Transverse colon (tissue), 4 donors: ENCODE measurements around the gene KRTAP5-4. TPM values are rescaled to one million over a fixed set of nuclear protein-coding genes. Genes with fewer than 3 reads are reported as not detected.

Experiments
- DNase-seq: peaks from one replicate; pipeline ENCODE4 v3.0.0-alpha.2; 2019
- H3K27ac ChIP-seq, 4 donors: fragments of 200-600 bp; sonication (generic); 2 replicates each; pipeline ENCODE4 v1.5.1; 2016 to 2018; ENCODE audit warnings: inconsistent platforms in 4 of 4
- H3K27me3 ChIP-seq: fragments of 200-600 bp; sonication (generic); 2 replicates; pipeline ENCODE4 v1.5.1; 2017; ENCODE audit warnings: inconsistent platforms
- H3K36me3 ChIP-seq, 4 donors: fragments of 200-600 bp; sonication (generic); 2 replicates each; pipeline ENCODE4 v1.5.1; 2017 to 2019; ENCODE audit warnings: inconsistent platforms in 4 of 4
- H3K4me1 ChIP-seq, 4 donors: fragments of 200-600 bp; sonication (generic); 2 replicates each; pipeline ENCODE4 v1.5.1; 2017 to 2020; ENCODE audit warnings: inconsistent platforms in 4 of 4
- H3K4me3 ChIP-seq, 4 donors: fragments of 200-600 bp; sonication (generic); 1 replicate in 1 of 4; 2 replicates in 3 of 4; pipeline versions ENCODE4 v1.5.1 to v1.6.1; 2017 to 2019; ENCODE audit warnings: inconsistent platforms in 4 of 4
- H3K9me3 ChIP-seq, 2 donors: fragments of 200-600 bp; sonication (generic); 2 replicates each; pipeline ENCODE4 v1.5.1; 2017 to 2019; ENCODE audit warnings: inconsistent platforms in 2 of 2
- CTCF ChIP-seq, 5 experiments: fragments of 200-600 bp in 3 of 5; fragments of 450-650 bp in 2 of 5; sonication (generic) in 3 of 5; IDR thresholded peaks; 1 replicate in 2 of 5; 2 replicates in 3 of 5; pipeline ENCODE4 v1.5.1; 2016 to 2017; ENCODE audit warnings: antibody characterized with exemption in 5 of 5, inconsistent platforms in 3 of 5, mild to moderate bottlenecking in 2 of 5, moderate library complexity in 1 of 5
- EP300 ChIP-seq: sonication (generic); formaldehyde crosslinking; IDR thresholded peaks from one replicate; pipeline ENCODE4 v1.6.1; 2017; ENCODE audit warnings: antibody characterized with exemption, low read depth
- POLR2A ChIP-seq: fragments of 450-650 bp; IDR thresholded peaks from one replicate; pipeline ENCODE4 v1.6.1; 2016; ENCODE audit warnings: antibody characterized with exemption, mild to moderate bottlenecking, moderate library complexity
- POLR2AphosphoS5 ChIP-seq, 3 donors: sonication (generic); formaldehyde crosslinking; IDR thresholded peaks; one replicate each; pipeline ENCODE4 v1.6.1; 2016; ENCODE audit warnings: antibody characterized with exemption in 3 of 3
- WGBS, 2 donors: methylation state at CpG; one replicate each; pipeline ENCODE4 v1.1.5; 2018; ENCODE audit warnings: low coverage in 1 of 2; 5-methylcytosine and 5-hydroxymethylcytosine counted together
- in situ Hi-C, 4 donors: fragments of 200-750 bp; cut with MboI; loops; one replicate each; pipeline versions ENCODE4 v1.15.0 to v1.15.1; 2017; ENCODE audit warnings: low sequenced_read_pairs in 3 of 4, low pct_ligation_motif_present in 1 of 4, low pct_unique_long_range_greater_than_20kb in 1 of 4
- intact Hi-C: fragments of 100-400 bp; cut with DNase I; formaldehyde crosslinking; loops from one replicate; pipeline ENCODE4 v1.15.1; 2023; ENCODE audit warnings: low total_unique reads
- total RNA-seq, 4 donors: library from RNA; depleted of rRNA; stranded (reverse); fragments of >200 nt; gene quantifications; one replicate each; pipeline ENCODE4 v1.1.0, GENCODE V29; 2016

KRTAP5-4 gene
- total RNA-seq, 4 donors from 2014 or later: not detected

- intact Hi-C loops (loop anchor here (5.0 kb wide), 1 partner anchor 179 kb away; the partner anchor contains the start of gene SYT8), in situ Hi-C loops (loop anchor here in 1 of 4 donors (10.0 kb wide), 1 partner anchor 501 kb away; no protein-coding TSS in a partner anchor)
- no peak for TF ChIP-seq EP300
- no peak for TF ChIP-seq POLR2AphosphoS5 (IDR thresholded peaks at IDR 0.05)
- TF ChIP-seq POLR2A: no peak
- no peak for TF ChIP-seq CTCF (IDR thresholded peaks at IDR 0.05)
- peaks cover 0 to 3% (median 0%) of the 10 kb centered on the region in 4 donors for H3K4me1 ChIP-seq
- H3K9me3 ChIP-seq: no peaks in the 10 kb centered on the region
- no peak for DNase-seq
- no peak overlapping the region for H3K4me3 ChIP-seq
- 80 to 84% methylated on average over 5 to 14 of the region's 14 CpGs for WGBS, 2 donors
- H3K27ac ChIP-seq: no peak overlapping the region
- no peaks in the 10 kb centered on the region for H3K36me3 ChIP-seq
- H3K27me3 ChIP-seq: peaks cover 24% of the 10 kb centered on the region
Measured at GRCh38 chr11:1653541-1654387, 31.8 kb upstream of the KRTAP5-4 start.

- H3K36me3 ChIP-seq: no peaks in the 10 kb centered on the region
- no peak overlapping the region for H3K27ac ChIP-seq
- TF ChIP-seq POLR2A (no peak), EP300 (no peak), CTCF (IDR thresholded peaks at IDR 0.05) (peak; percentile 95 to 99 (median 98)), POLR2AphosphoS5 (IDR thresholded peaks at IDR 0.05) (no peak)
- 35% methylated on average over 34 of the region's 34 CpGs; no CpG with 5 or more reads in 1 of the 2 donors for WGBS, 2 donors
- intact Hi-C loops: loop anchor here (5.0 kb wide), 1 partner anchor 179 kb away; the partner anchor contains the start of gene SYT8
- peaks cover 22% of the 10 kb centered on the region for H3K27me3 ChIP-seq
- peak; percentile 77 for DNase-seq
- H3K9me3 ChIP-seq: no peaks in the 10 kb centered on the region
- in situ Hi-C loops: loop anchor here in 1 of 4 donors (10.0 kb wide), 1 partner anchor 502 kb away; no protein-coding TSS in a partner anchor
- H3K4me3 ChIP-seq: no peak overlapping the region
- H3K4me1 ChIP-seq: peaks cover 0 to 3% (median 0%) of the 10 kb centered on the region in 4 donors
Measured at GRCh38 chr11:1652771-1653540, 31.0 kb upstream of the KRTAP5-4 start.

GRCh38 chr11:1652442-1652770, 30.5 kb upstream of the KRTAP5-4 start:
- H3K27me3 ChIP-seq: peaks cover 22% of the 10 kb centered on the region
- intact Hi-C loops (loop anchor here (5.0 kb wide), 1 partner anchor 180 kb away; the partner anchor contains the start of gene SYT8), in situ Hi-C loops (loop anchor here in 1 of 4 donors (10.0 kb wide), 1 partner anchor 502 kb away; no protein-coding TSS in a partner anchor)
- no peak overlapping the region for H3K27ac ChIP-seq
- H3K36me3 ChIP-seq: no peaks in the 10 kb centered on the region
- H3K4me1 ChIP-seq: peaks cover 0 to 3% (median 0%) of the 10 kb centered on the region in 4 donors
- no peak overlapping the region for H3K4me3 ChIP-seq
- no peak for DNase-seq
- WGBS, 2 donors: 43 to 53% methylated on average over 9 to 20 of the region's 20 CpGs
- TF ChIP-seq CTCF (IDR thresholded peaks at IDR 0.05) (no peak), POLR2AphosphoS5 (IDR thresholded peaks at IDR 0.05) (no peak), POLR2A (no peak), EP300 (no peak)
- no peaks in the 10 kb centered on the region for H3K9me3 ChIP-seq

GRCh38 chr11:1652026-1652425, 30.1 kb upstream of the KRTAP5-4 start:
- DNase-seq: no peak
- Histone ChIP-seq H3K27ac (no peak overlapping the region), H3K9me3 (no peaks in the 10 kb centered on the region), H3K36me3 (no peaks in the 10 kb centered on the region), H3K4me1 (peaks cover 0 to 3% (median 0%) of the 10 kb centered on the region in 4 donors), H3K4me3 (no peak overlapping the region), H3K27me3 (peaks cover 22% of the 10 kb centered on the region)
- WGBS, 2 donors: 81% methylated on average over 19 of the region's 19 CpGs; no CpG with 5 or more reads in 1 of the 2 donors
- intact Hi-C loops: loop anchor here (5.0 kb wide), 1 partner anchor 180 kb away; the partner anchor contains the start of gene SYT8
- no peak for TF ChIP-seq EP300
- no peak for TF ChIP-seq CTCF (IDR thresholded peaks at IDR 0.05)
- TF ChIP-seq POLR2A: no peak
- no peak for TF ChIP-seq POLR2AphosphoS5 (IDR thresholded peaks at IDR 0.05)
- in situ Hi-C loops: loop anchor here in 1 of 4 donors (10.0 kb wide), 1 partner anchor 503 kb away; no protein-coding TSS in a partner anchor
